Uterus (tissue), 2 donors: ENCODE results near the gene IL6ST.
"Not testable (repeated sequence)": the region's sequence is repeated elsewhere in the genome, so short reads cannot be mapped to it uniquely, and the experiment has no call there.

Experiments
- CTCF ChIP-seq, 4 experiments: fragments of 200-600 bp in 2 of 4; fragments of 450-650 bp in 2 of 4; sonication (generic) in 2 of 4; IDR thresholded peaks; one replicate each; pipeline ENCODE4 v1.5.1; 2016 to 2019; ENCODE audit warnings: antibody characterized with exemption in 4 of 4, mild to moderate bottlenecking in 2 of 4, moderate library complexity in 1 of 4
- POLR2A ChIP-seq, 2 donors: fragments of 450-650 bp; IDR thresholded peaks; one replicate each; pipeline ENCODE4 v1.6.1; 2016; ENCODE audit warnings: antibody characterized with exemption in 2 of 2, mild to moderate bottlenecking in 1 of 2, moderate library complexity in 1 of 2

GRCh38 chr5:56038206-56038605 is 43.4 kb upstream of the IL6ST start:
- not testable (repeated sequence) for TF ChIP-seq CTCF, POLR2A (IDR thresholded peaks at IDR 0.05)
